SK-N-SH (cell line): ENCODE data around the gene CATSPER3.

Experiments used
- EP300 ChIP-seq, 2 experiments: IDR thresholded peaks; 2 replicates each; pipeline versions ENCODE4 v1.4.0 to v1.6.1; 2012; ENCODE audit warnings: borderline replicate concordance in 1 of 2, low read depth in 1 of 2, low read length in 1 of 2
- EZH2phosphoT487 ChIP-seq: fragments of 200-600 bp; sonication (generic); IDR thresholded peaks from 2 replicates; pipeline ENCODE4 v1.6.1; 2017; ENCODE audit warnings: low read depth, mixed run types, mild to moderate bottlenecking, antibody characterized with exemption, moderate library complexity, borderline replicate concordance
- FOSL2 ChIP-seq: IDR thresholded peaks from 2 replicates; pipeline ENCODE4 v1.4.0; 2012; ENCODE audit warnings: low read depth, mild to moderate bottlenecking, moderate library complexity, borderline replicate concordance
- MXI1 ChIP-seq: IDR thresholded peaks from 2 replicates; pipeline ENCODE4 v1.6.1; 2012; ENCODE audit warnings: mild to moderate bottlenecking, low read depth, low read length, improper control_type of control experiment
- POLR2AphosphoS5 ChIP-seq: IDR thresholded peaks from 2 replicates; pipeline ENCODE4 v1.6.1; 2012; ENCODE audit warnings: low read depth, low read length
- RFX5 ChIP-seq: IDR thresholded peaks from 2 replicates; pipeline ENCODE4 v1.6.1; 2012; ENCODE audit warnings: mild to moderate bottlenecking, improper control_type of control experiment, low read length
- SIN3A ChIP-seq: IDR thresholded peaks from 2 replicates; pipeline ENCODE4 v1.6.1; 2012; ENCODE audit warnings: low read depth, mild to moderate bottlenecking, low read length, moderate library complexity, borderline replicate concordance
- SMC3 ChIP-seq: IDR thresholded peaks from 2 replicates; pipeline ENCODE4 v1.6.1; 2012; ENCODE audit warnings: low read depth, low read length, improper control_type of control experiment
- YY1 ChIP-seq: IDR thresholded peaks from 2 replicates; pipeline ENCODE4 v1.4.0; 2012; ENCODE audit warnings: low read depth, mild to moderate bottlenecking
- TF ChIP-seq, protein P1 (sequence below): fragments of 200-600 bp; sonication (generic); IDR thresholded peaks from 2 replicates; pipeline ENCODE4 v1.6.1; 2017; ENCODE audit warnings: antibody characterized with exemption, mild to moderate bottlenecking, moderate library complexity
- TF ChIP-seq, protein P2 (sequence below): IDR thresholded peaks from 2 replicates; pipeline ENCODE4 v1.4.0; 2012; ENCODE audit warnings: low read depth, borderline replicate concordance
- TF ChIP-seq, protein P3 (sequence below): IDR thresholded peaks from 2 replicates; pipeline ENCODE4 v1.4.0; 2012; ENCODE audit warnings: low read depth
- TF ChIP-seq, protein P4 (sequence below): IDR thresholded peaks from 2 replicates; pipeline ENCODE4 v1.6.1; 2012; ENCODE audit warnings: mild to moderate bottlenecking, low read depth, low read length, moderate library complexity

DNA sequence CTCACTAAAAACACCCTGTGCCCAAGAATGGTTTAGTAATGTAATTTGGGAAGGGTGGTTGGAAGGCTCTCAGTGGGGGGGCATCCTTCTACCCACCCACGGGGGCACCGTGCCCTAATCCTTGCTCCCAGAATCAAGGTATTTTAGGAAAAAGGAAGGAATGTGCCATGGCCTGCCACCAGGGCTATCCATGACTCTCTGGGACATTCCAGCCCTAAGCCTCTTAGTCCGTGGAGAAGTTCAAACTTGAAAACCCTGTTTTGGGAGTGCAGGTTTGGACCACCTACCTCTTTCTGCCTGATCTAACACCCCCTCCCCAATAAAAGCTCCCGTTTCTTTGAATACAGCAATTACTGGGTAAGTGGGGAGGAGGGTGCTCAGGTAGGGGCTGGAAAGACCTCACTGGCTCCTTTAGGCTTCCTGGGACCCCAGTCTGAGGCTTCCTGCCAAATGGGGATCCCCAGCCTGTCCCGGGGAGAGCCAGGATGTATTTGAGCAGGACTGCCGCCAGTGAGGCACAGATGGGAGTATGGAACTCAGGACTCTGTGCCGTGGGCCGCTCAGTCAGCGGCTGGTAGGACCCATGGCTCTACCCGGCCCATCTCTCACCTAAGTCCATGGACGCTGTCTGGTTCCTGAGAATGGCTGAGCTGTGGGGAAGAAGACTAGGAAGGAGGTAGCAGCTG is 70.0 kb downstream of the CATSPER3 start:
- no peak for TF ChIP-seq EZH2phosphoT487
- TF ChIP-seq EP300 (IDR thresholded peaks at IDR 0.05; ENCODE audit: borderline replicate concordance in 1 of 2, low read depth in 1 of 2, low read length in 1 of 2): no peak
- TF ChIP-seq, protein P1, sequence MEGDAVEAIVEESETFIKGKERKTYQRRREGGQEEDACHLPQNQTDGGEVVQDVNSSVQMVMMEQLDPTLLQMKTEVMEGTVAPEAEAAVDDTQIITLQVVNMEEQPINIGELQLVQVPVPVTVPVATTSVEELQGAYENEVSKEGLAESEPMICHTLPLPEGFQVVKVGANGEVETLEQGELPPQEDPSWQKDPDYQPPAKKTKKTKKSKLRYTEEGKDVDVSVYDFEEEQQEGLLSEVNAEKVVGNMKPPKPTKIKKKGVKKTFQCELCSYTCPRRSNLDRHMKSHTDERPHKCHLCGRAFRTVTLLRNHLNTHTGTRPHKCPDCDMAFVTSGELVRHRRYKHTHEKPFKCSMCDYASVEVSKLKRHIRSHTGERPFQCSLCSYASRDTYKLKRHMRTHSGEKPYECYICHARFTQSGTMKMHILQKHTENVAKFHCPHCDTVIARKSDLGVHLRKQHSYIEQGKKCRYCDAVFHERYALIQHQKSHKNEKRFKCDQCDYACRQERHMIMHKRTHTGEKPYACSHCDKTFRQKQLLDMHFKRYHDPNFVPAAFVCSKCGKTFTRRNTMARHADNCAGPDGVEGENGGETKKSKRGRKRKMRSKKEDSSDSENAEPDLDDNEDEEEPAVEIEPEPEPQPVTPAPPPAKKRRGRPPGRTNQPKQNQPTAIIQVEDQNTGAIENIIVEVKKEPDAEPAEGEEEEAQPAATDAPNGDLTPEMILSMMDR: no peak
- no peak for TF ChIP-seq RFX5
- no peak for TF ChIP-seq SMC3
- TF ChIP-seq, protein P2, sequence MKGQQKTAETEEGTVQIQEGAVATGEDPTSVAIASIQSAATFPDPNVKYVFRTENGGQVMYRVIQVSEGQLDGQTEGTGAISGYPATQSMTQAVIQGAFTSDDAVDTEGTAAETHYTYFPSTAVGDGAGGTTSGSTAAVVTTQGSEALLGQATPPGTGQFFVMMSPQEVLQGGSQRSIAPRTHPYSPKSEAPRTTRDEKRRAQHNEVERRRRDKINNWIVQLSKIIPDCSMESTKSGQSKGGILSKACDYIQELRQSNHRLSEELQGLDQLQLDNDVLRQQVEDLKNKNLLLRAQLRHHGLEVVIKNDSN: no peak
- TF ChIP-seq, protein P3, sequence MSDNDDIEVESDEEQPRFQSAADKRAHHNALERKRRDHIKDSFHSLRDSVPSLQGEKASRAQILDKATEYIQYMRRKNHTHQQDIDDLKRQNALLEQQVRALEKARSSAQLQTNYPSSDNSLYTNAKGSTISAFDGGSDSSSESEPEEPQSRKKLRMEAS: no peak
- TF ChIP-seq MXI1: no peak
- TF ChIP-seq, protein P4, sequence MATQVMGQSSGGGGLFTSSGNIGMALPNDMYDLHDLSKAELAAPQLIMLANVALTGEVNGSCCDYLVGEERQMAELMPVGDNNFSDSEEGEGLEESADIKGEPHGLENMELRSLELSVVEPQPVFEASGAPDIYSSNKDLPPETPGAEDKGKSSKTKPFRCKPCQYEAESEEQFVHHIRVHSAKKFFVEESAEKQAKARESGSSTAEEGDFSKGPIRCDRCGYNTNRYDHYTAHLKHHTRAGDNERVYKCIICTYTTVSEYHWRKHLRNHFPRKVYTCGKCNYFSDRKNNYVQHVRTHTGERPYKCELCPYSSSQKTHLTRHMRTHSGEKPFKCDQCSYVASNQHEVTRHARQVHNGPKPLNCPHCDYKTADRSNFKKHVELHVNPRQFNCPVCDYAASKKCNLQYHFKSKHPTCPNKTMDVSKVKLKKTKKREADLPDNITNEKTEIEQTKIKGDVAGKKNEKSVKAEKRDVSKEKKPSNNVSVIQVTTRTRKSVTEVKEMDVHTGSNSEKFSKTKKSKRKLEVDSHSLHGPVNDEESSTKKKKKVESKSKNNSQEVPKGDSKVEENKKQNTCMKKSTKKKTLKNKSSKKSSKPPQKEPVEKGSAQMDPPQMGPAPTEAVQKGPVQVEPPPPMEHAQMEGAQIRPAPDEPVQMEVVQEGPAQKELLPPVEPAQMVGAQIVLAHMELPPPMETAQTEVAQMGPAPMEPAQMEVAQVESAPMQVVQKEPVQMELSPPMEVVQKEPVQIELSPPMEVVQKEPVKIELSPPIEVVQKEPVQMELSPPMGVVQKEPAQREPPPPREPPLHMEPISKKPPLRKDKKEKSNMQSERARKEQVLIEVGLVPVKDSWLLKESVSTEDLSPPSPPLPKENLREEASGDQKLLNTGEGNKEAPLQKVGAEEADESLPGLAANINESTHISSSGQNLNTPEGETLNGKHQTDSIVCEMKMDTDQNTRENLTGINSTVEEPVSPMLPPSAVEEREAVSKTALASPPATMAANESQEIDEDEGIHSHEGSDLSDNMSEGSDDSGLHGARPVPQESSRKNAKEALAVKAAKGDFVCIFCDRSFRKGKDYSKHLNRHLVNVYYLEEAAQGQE: no peak
- TF ChIP-seq POLR2AphosphoS5: no peak
- TF ChIP-seq YY1: no peak
- TF ChIP-seq SIN3A: no peak
- TF ChIP-seq FOSL2: no peak
